ENCODE data around the gene CHI3L1. TPM values are rescaled to one million over a fixed set of nuclear protein-coding genes. Genes with fewer than 3 reads are reported as not detected.
A peak's percentile ranks its signal among the peaks of the same experiment; 100 is the strongest.

Gene CHI3L1
- total and polyA plus RNA-seq, 10 of the 15 experiments (the other 5 are each of a cell fraction or from before 2014, with no cell fraction given): 0.10 to 1.7 (median 0.39) TPM

- no peak for FAIRE-seq
- POLR2A ChIA-PET: interaction anchor here (0.9 kb wide), 1 partner anchor 50 kb away, joined by 4 read pairs; no protein-coding TSS in a partner anchor
- no peak for DNase-seq (ENCODE audit: low read depth, low spot score)
- Histone ChIP-seq H3K9me3 (replicated peaks; ENCODE audit: control insufficient read depth, insufficient read depth, low read length) (no peaks in the 10 kb centered on the region), H3K9ac (ENCODE audit: control insufficient read depth, insufficient read depth, low read length) (no peak overlapping the region), H3K4me1 (ENCODE audit: control insufficient read depth, insufficient read depth, low read length) (no peaks in the 10 kb centered on the region), H3K27me3 (replicated peaks in 1 of 2; ENCODE audit: control insufficient read depth in 2 of 2, insufficient read depth in 2 of 2, low read length in 1 of 2) (peaks cover 0 to 3% of the 10 kb centered on the region in 2 experiments; a peak in 3 of 4 replicates), H3K36me3 (ENCODE audit: control insufficient read depth in 2 of 2, insufficient read depth in 2 of 2, low read length in 1 of 2) (no peaks in the 10 kb centered on the region), H3K4me2 (ENCODE audit: control insufficient read depth, insufficient read depth) (no peak overlapping the region), H4K20me1 (ENCODE audit: control insufficient read depth, insufficient read depth) (no peaks in the 10 kb centered on the region), H3K27ac (ENCODE audit: control insufficient read depth, insufficient read depth) (no peak overlapping the region), H3K4me3 (no peak overlapping the region), H3K79me2 (ENCODE audit: control insufficient read depth, insufficient read depth, low read length) (no peaks in the 10 kb centered on the region), H2AFZ (ENCODE audit: control insufficient read depth, low read depth, low read length) (no peak overlapping the region)
- no peak for TF ChIP-seq ZBTB33 (IDR thresholded peaks at IDR 0.05)
- TF ChIP-seq POLR2AphosphoS2 (IDR thresholded peaks at IDR 0.05; ENCODE audit: low read depth, low read length): no peak
- no peak for TF ChIP-seq KLF5 (IDR thresholded peaks at IDR 0.05; ENCODE audit: partially characterized antibody)
- TF ChIP-seq CTCF (IDR thresholded peaks at IDR 0.05 in 2 of 3, conservative IDR thresholded peaks at IDR 0.05 in 1 of 3; ENCODE audit: control insufficient read depth in 2 of 3, extremely low read depth in 1 of 3, insufficient read depth in 1 of 3, low read depth in 3 of 3, low read length in 3 of 3): peak; percentile 24 to 60 (median 48); a peak in 3 of 6 replicates
- TF ChIP-seq SMC3 (IDR thresholded peaks at IDR 0.05; ENCODE audit: borderline replicate concordance, low read length): peak; percentile 64; the same call in 1 of the 2 replicates
- peak; percentile 30; the same call in 1 of the 2 replicates for TF ChIP-seq RAD21 (IDR thresholded peaks at IDR 0.05; ENCODE audit: insufficient read depth, low read depth, low read length)
- TF ChIP-seq NFYB (IDR thresholded peaks at IDR 0.05; ENCODE audit: insufficient read depth, low read depth, low read length): no peak
- no TSS peak for BruUV-seq (replicated peaks)
- in situ Hi-C loops (cut with MboI) (no loop called here), intact Hi-C loops (cut with micrococcal nuclease; ENCODE audit: unreplicated experiment) (loop anchor here (1.0 kb wide), 1 partner anchor 50 kb away; no protein-coding TSS in a partner anchor)
- CTCF ChIA-PET: interaction anchor here (0.5 to 8.0 kb wide), 20 partner anchors 12 to 536 kb away, joined by 3 to 114 read pairs (median 4); no protein-coding TSS in a partner anchor
- peak; percentile 95 for ATAC-seq
- SMC1A ChIA-PET (ENCODE audit: uncharacterized antibody, unreplicated experiment): interaction anchor here (0.6 to 2.8 kb wide), 8 partner anchors 22 to 160 kb away, joined by 3 to 35 read pairs (median 3); no protein-coding TSS in a partner anchor
- RAD21 ChIA-PET (ENCODE audit: unreplicated experiment): interaction anchor here (0.6 to 4.6 kb wide), 11 partner anchors 10 to 574 kb away, joined by 3 to 61 read pairs (median 6); no protein-coding TSS in a partner anchor
- 10% methylated on average over 14 of the region's 14 CpGs for WGBS (ENCODE audit: insufficient coverage, insufficient replicate concordance, low lambda C conversion rate, missing lambda C conversion rate)
Observed at GRCh38 chr1:203166192-203166940, 20.1 kb downstream of the CHI3L1 start.

Data from GM12878 (cell line).